GM19238 (cell line): Measurements from ENCODE around the gene LST1.
"Not testable (repeated sequence)": the region's sequence is repeated elsewhere in the genome, so short reads cannot be mapped to it uniquely, and the experiment has no call there.

ENCODE experiments used
- DNase-seq: peaks from one replicate; pipeline ENCODE4 v3.0.0; 2011; ENCODE audit warnings: low spot score; ENCODE audit not compliant: insufficient read length

Gene LST1

GRCh38 chr6:31580438-31580740 is 5.7 kb upstream of the LST1 start:
- DNase-seq: no peak

- DNase-seq: peak; percentile 72
These were observed 5.2 kb upstream of the LST1 start for GRCh38 chr6:31580807-31581433.

GRCh38 chr6:31581434-31582229 is 4.4 kb upstream of the LST1 start:
- no peak for DNase-seq

- no peak for DNase-seq
These were observed 3.8 kb upstream of the LST1 start, which contains the start of gene LTB for GRCh38 chr6:31582230-31582643. TSS of gene LTB (minus strand) at chr6:31582424. CDS start at chr6:31582417, 7 bp downstream.

GRCh38 chr6:31585491-31585890 is 586 bp upstream of the LST1 start:
- DNase-seq: no peak

- DNase-seq: no peak
These were observed 663 bp downstream of the LST1 start for GRCh38 chr6:31586599-31587281.

- no peak for DNase-seq
These were observed 2.0 kb downstream of the LST1 start for GRCh38 chr6:31587791-31588777.

- DNase-seq: no peak
These were observed 3.0 kb downstream of the LST1 start for GRCh38 chr6:31588871-31589650.

GRCh38 chr6:31590691-31591090 is 4.6 kb downstream of the LST1 start:
- not testable (repeated sequence) for DNase-seq

- no peak for DNase-seq
These were observed 6.3 kb downstream of the LST1 start for GRCh38 chr6:31592396-31592771.

GRCh38 chr6:31597006-31597405 is 10.9 kb downstream of the LST1 start:
- no peak for DNase-seq

GRCh38 chr6:31607317-31607716 is 21.2 kb downstream of the LST1 start:
- DNase-seq: no peak

GRCh38 chr6:31609519-31610406 is 23.7 kb downstream of the LST1 start:
- DNase-seq: no peak

- no peak for DNase-seq
These were observed 24.9 kb downstream of the LST1 start for GRCh38 chr6:31610968-31611367.

GRCh38 chr6:31614075-31614619 is 28.1 kb downstream of the LST1 start:
- DNase-seq: no peak

- no peak for DNase-seq
These were observed 28.9 kb downstream of the LST1 start, which contains the start of gene AIF1 for GRCh38 chr6:31614684-31615578. TSS of gene AIF1 (plus strand) at chr6:31615234. CDS start at chr6:31615330, 96 bp downstream.

- DNase-seq: no peak
These were observed 29.7 kb downstream of the LST1 start for GRCh38 chr6:31615748-31616147.

GRCh38 chr6:31617010-31617409 is 30.9 kb downstream of the LST1 start:
- no peak for DNase-seq
